ENCODE data around the gene EVA1B. TPM values are rescaled to one million over a fixed set of nuclear protein-coding genes. Genes with fewer than 3 reads are reported as not detected.

EVA1B gene
- total and polyA plus RNA-seq, 2 of the 4 experiments (the other 2 are of a cell fraction), result 49.8 to 64.6 TPM

GRCh38 chr1:36342426-36343185 lies 19.2 kb upstream of the EVA1B start:
- no peak overlapping the region for H3K4me3 ChIP-seq (ENCODE audit: insufficient read depth, low read depth, low read length)
- peak overlapping the region; percentile 78 for H2BK5ac ChIP-seq (ENCODE audit: low read depth, low read length, poor library complexity, severe bottlenecking)
- peaks cover 0 to 35% of the 10 kb centered on the region in 2 experiments; a peak in 2 of 4 replicates for H3K79me1 ChIP-seq (ENCODE audit: low read depth in 1 of 2, low read length in 2 of 2)
- H3K36me3 ChIP-seq (ENCODE audit: control insufficient read depth, insufficient read depth, low read length), result peaks cover 65% of the 10 kb centered on the region
- H2AK9ac ChIP-seq (replicated peaks; ENCODE audit: low read depth, low read length, poor library complexity), result peak overlapping the region; percentile 95
- peak overlapping the region; percentile 22; the same call in 1 of the 2 replicates for H4K5ac ChIP-seq (ENCODE audit: low read depth, low read length)
- H3K56ac ChIP-seq (ENCODE audit: extremely low read depth, insufficient read depth, low read length), result no peak overlapping the region
- peak overlapping the region; percentile 68 for H3K4ac ChIP-seq (ENCODE audit: low read depth, low read length)
- peak overlapping the region; percentile 46; the same call in 1 of the 2 replicates for H2BK120ac ChIP-seq (ENCODE audit: low read depth, low read length)
- H4K91ac ChIP-seq (ENCODE audit: insufficient read depth, low read depth, low read length), result peak overlapping the region; percentile 71
- H2BK15ac ChIP-seq (ENCODE audit: low read depth, low read length), result no peak overlapping the region
- intact Hi-C loops (cut with micrococcal nuclease), result loop anchor here (1.0 kb wide), 2 partner anchors 27 to 78 kb away; no protein-coding TSS in a partner anchor
- no peaks in the 10 kb centered on the region for H4K20me1 ChIP-seq (ENCODE audit: insufficient read depth, low read length)
- no peak overlapping the region; the same call in 1 of the 2 replicates for H3K9ac ChIP-seq (ENCODE audit: low read depth, low read length)
- peak; percentile 89 for TF ChIP-seq SMC3 (IDR thresholded peaks at IDR 0.05; ENCODE audit: low read depth, low read length)
- TF ChIP-seq RAD21 (IDR thresholded peaks at IDR 0.05; ENCODE audit: low read length), result peak; percentile 88
- TF ChIP-seq, protein P1, sequence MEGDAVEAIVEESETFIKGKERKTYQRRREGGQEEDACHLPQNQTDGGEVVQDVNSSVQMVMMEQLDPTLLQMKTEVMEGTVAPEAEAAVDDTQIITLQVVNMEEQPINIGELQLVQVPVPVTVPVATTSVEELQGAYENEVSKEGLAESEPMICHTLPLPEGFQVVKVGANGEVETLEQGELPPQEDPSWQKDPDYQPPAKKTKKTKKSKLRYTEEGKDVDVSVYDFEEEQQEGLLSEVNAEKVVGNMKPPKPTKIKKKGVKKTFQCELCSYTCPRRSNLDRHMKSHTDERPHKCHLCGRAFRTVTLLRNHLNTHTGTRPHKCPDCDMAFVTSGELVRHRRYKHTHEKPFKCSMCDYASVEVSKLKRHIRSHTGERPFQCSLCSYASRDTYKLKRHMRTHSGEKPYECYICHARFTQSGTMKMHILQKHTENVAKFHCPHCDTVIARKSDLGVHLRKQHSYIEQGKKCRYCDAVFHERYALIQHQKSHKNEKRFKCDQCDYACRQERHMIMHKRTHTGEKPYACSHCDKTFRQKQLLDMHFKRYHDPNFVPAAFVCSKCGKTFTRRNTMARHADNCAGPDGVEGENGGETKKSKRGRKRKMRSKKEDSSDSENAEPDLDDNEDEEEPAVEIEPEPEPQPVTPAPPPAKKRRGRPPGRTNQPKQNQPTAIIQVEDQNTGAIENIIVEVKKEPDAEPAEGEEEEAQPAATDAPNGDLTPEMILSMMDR (conservative IDR thresholded peaks at IDR 0.05; ENCODE audit: low read depth, low read length), result peak; percentile 80
- TF ChIP-seq RFX5 (IDR thresholded peaks at IDR 0.05; ENCODE audit: low read depth, low read length), result no peak
- TF ChIP-seq MAZ (IDR thresholded peaks at IDR 0.05; ENCODE audit: borderline replicate concordance, low read depth, low read length), result peak; percentile 70; the same call in 1 of the 2 replicates
- H3K4me1 ChIP-seq (ENCODE audit: control insufficient read depth, insufficient read depth, low read length), result peaks cover 12% of the 10 kb centered on the region
- BruUV-seq (replicated peaks), result no TSS peak
- H3K9me3 ChIP-seq (ENCODE audit: control insufficient read depth, insufficient read depth, low read length), result no peaks in the 10 kb centered on the region
- no peak overlapping the region for H3K4me2 ChIP-seq (ENCODE audit: low read depth, low read length)
- H3K27ac ChIP-seq (ENCODE audit: insufficient read depth, low read length), result peak overlapping the region; percentile 40
- peak overlapping the region; percentile 57 for H2AK5ac ChIP-seq (ENCODE audit: low read depth, low read length)
- ChIA-PET POLR2A (ENCODE audit: unreplicated experiment) (interaction anchor here (0.6 kb wide), 1 partner anchor 44 kb away, joined by 3 read pairs; no protein-coding TSS in a partner anchor), CTCF (interaction anchor here (0.6 to 1.6 kb wide), 13 partner anchors 9 to 82 kb away, joined by 3 to 18 read pairs (median 3); no protein-coding TSS in a partner anchor)
- peak; percentile 77 for ATAC-seq (ENCODE audit: low read depth)
- H3K23ac ChIP-seq (ENCODE audit: low read depth, low read length), result 0 out of 2 replicates have a peak overlapping the region, but pooled peaks have one; percentile 20
- dilution Hi-C loops (cut with HindIII; ENCODE audit: low sequenced_read_pairs, unreplicated experiment), result no loop called here
- 0 out of 2 replicates have a peak overlapping the region, but pooled peaks have one; percentile 39 for H2BK20ac ChIP-seq (ENCODE audit: low read depth, low read length)
- 0 out of 2 replicates have a peak overlapping the region, but pooled peaks have one; percentile 34 for H3K14ac ChIP-seq (replicated peaks; ENCODE audit: low read depth, low read length)
- peaks cover 8% of the 10 kb centered on the region; the same call in 1 of the 2 replicates for H3K9me1 ChIP-seq (ENCODE audit: insufficient read depth, low read length)
- H3K27me3 ChIP-seq (ENCODE audit: control insufficient read depth, insufficient read depth, low read length), result no peaks in the 10 kb centered on the region
- peak; percentile 67 for DNase-seq
- WGBS, 2 experiments (ENCODE audit: extremely low coverage in 2 of 2, insufficient read length in 1 of 2), result no CpG with 5 or more reads among the region's 10 CpGs
- in situ Hi-C loops (cut with MboI; ENCODE audit: low sequenced_read_pairs), result no loop called here
- H4K8ac ChIP-seq (ENCODE audit: low read depth in 2 of 2, low read length in 2 of 2), result peak overlapping the region in 1 of 2 experiments; percentile 60; a peak in 2 of 4 replicates
- H3K18ac ChIP-seq (ENCODE audit: low read depth, low read length), result no peak overlapping the region
- peak overlapping the region; percentile 57 for H2AFZ ChIP-seq (replicated peaks; ENCODE audit: low read length, poor library complexity)

Measured in IMR-90 (cell line).